ENCODE measurements around the gene WNT3.
"Not testable (repeated sequence)": the region's sequence is repeated elsewhere in the genome, so short reads cannot be mapped to it uniquely, and the experiment has no call there.

Gene WNT3

DNA sequence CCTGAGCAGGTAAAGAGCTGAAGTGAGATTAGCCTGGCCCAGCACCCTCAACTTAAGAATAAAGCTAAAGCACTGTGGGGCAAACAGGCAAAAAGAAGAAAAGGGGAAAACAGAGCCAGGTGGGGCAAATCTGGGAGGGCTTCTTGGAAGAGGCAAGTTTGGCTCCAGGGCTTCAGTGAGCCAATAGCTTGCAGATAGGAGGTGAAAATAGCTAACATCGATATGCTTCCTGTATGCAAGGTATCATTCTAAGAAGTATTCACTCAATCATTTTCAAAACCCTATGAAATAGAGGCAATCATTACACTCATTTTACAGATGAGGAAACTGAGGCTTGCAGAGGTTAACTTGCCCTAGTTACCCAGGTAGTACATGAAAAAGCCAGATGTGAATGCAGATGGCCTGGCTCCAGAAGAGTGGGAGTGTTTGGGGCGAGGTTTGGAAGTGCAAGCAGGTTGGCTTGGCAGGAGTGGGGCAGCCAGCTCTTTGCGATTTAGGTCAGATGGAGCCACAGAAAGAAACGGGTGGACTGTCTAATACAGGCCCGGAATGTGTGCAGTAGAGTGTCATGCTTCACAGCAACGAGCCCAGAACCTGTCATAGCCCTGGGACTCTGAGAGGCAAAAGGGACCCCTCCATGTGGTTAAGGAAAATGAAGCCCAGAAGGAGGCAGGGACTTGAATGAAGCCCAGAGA lies 5.7 kb downstream of the WNT3 start:
- DNase-seq = no peak

DNA sequence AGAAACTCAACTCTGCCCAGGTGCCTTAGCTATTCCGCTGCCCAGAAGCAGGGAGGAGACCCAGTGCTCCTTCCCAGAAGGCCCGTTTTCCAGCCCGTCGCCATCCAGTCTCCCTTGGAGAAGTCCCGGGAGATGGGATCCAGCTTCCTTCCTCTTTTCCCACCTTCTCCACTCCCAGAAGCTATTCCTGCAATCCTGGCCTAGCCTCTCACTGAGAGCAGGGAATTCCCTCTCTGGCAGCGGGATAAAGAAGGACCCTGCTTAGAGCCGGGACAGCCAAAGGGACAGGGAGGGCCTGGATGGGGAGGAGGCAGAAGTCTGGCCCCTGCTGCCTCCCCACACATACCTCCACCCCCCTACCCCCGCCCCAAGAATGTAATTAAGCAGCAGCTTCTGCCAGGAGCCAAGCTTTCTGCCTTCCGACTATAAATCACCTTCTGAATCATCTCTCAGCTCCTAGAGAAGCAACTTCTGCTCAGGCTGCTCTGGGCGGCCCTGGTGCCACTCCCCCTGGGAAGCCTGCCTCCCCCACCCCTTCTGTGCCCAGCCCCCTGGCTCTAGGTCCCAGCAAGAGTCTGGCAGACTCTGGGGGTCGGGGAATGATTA lies 6.4 kb downstream of the WNT3 start:
- DNase-seq = no peak

DNA sequence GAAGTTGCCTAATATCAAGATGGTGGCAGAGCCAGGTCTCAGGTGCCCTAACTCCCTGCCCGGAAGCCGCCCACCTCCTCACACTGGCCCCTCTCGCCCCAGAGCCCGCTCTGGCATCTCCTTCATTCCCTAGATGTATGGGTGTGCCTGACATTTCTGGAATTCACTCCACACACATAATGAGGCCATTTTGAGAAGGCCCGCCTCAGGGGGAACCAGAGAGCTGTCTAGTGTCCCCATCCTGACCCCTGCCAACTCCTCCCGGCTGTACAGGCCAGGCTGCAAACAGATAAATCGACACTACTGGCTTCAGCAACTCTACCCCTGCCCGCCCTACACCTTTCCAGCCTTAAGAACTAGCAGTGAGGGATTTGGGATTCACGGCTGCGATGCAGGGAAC lies 7.7 kb downstream of the WNT3 start:
- no peak for DNase-seq

DNA sequence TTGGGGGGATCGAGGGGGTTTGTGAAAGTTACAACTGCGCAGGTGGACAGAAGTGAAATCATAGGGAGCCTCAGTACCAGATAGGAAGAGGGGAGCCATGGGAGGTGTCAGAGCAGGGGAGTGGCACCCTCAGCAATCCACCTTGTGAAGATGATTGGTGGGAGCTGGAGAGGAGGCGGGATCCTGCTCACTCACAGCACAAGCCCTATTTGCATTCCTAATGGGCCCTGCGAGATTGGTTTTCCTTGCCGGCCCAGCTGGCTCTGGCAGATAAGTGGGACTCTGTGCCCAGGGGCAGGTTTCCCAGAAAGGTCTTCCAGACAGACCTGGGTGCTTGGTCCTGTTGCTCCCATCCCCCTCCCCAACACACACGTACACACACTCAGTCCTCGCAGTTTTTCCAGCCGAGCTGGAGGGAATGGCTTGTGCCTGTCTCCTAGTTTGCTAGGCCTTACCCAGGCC lies 9.4 kb downstream of the WNT3 start:
- DNase-seq = no peak

DNA sequence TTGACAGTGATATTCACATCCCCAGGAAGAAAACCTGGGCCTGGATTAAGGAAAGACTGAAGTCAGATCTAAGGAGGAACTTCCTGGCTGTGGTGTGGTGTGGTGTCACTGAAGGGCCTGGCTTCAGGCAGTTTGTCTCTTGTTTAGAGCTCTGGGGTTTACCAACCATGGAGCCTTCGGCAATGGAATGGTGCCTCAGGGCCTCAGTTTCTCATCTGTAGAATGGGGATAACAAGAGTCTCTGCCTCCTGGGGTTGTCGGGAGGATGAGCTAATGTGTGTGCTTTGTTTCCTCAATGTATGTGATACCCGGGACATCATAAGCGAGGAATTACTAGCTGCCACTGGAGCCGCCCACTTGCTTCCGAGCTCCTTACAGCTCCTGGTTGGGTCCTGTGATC lies 12.7 kb downstream of the WNT3 start:
- DNase-seq = no peak

DNA sequence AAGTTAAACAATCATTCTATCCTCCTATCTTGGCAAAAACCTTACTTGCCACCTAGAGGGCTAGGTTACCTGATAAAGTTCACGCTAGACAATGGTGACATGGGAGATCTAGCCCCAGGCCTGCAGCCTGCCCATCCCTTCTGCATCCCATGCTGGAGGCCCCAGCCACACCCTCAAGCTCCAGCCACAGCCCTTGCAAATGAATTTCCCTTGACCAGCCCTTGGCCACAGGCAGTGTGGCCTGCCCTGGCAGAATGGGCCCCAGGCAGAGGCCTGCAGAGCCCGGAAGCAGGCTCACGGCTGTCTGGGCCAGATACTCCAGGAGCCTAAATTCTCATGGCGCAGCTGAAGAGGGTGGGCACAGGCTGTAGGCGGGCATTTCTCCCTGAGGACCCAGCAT lies 14.9 kb downstream of the WNT3 start:
- no peak for DNase-seq

DNA sequence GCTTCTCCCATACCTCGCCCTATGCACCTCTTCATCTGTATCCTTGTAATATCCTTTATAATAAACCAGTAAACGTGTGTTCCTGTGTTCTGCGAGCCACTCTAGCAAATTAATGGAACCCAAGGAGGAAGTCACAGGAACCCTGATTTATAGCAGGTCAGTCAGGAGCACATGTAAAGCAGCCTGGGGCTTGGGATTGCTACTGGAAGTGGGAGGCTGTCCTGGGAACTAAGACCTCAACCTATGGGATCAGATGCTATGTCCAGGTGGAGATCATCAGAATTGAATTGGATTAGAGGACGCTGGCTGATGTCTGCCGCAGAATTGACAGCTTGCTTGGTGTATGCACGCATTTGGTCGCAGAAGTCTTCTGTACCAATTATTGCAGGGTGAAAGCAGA lies 15.7 kb downstream of the WNT3 start:
- no peak for DNase-seq

DNA sequence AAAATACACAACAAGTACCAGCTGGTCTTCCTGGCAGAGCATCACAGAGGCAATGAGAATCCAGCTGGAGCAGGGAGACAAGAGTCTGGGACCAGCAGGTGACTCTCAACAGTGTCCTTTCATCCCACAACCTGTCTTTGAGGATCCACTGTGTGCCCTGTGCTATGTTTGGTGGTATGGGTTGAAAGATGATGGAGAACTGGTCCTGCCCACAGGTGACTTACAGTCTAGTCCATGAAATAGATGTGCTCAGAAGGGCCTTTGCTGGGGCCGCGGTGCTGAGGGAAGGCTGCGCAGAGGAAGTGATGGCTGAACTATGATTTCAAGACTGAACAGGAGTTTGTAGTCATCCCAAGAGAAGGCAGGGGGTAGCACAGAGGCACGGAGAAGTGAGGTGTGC lies 17.9 kb downstream of the WNT3 start:
- DNase-seq = no peak

DNA sequence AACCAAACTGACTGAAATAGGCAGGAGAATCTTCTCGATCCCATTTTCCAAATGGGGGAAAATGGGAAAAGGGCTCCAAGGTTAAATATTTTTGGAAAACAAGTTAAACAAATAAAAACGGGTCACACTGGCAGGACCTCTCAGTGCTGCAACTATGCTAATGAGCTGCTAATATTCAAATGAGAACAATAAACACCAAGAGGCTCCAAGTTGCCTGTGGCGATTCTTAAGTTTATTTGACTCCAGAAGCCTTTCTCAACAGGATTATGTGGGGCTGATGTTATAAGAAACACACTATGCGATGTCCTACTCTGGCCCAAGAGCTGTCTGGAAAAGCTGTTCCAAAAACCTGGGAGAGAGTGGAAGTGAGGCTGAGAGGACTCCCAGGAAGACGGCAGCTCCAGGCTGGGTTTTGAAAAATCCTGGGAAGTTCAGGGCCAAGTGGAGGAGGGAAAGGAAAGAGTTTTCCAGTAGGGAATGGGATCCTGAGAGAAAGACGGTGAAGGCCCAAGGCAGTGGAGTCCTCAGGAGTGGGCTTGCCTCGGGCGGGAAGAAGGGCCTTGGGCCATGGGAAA lies 21.4 kb downstream of the WNT3 start:
- no peak for DNase-seq

DNA sequence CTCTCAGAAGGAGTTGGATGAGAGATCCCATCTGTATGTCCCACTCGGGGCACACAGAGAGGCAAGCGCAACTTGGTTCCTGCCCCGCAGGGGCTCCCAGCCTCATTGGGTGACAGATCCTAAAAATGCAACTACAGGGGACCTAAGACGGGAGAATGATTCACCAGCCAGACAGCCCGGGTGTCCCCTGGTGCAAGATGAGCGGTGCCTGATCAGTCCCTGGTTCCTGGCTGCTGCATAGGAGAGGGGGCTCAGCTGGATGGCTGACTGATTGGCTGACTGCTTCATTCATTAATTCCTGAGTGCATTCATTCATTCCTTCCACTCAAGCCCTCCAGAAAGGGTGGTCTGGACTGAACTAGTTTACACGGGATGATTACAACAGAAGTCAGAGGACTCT lies 22.0 kb downstream of the WNT3 start:
- DNase-seq = no peak

DNA sequence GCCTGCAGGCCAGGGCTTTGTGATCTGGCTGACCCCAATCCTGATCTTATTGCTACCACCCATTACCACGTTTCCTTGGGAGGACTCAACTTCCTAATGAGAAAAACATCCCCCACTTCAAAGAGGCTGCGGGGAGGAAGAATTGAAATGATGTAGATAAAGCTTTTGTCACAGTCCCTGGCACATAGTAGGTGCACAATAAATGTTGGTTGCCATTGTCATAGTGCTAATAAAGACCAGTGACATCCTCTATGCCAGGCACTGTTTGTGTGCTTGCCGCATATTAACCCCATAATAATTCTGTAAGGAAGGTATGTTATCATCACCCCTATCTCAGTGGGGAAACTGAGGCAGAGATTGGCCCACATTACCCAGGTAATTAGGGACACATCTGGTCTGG lies 22.4 kb downstream of the WNT3 start:
- DNase-seq = no peak

DNA sequence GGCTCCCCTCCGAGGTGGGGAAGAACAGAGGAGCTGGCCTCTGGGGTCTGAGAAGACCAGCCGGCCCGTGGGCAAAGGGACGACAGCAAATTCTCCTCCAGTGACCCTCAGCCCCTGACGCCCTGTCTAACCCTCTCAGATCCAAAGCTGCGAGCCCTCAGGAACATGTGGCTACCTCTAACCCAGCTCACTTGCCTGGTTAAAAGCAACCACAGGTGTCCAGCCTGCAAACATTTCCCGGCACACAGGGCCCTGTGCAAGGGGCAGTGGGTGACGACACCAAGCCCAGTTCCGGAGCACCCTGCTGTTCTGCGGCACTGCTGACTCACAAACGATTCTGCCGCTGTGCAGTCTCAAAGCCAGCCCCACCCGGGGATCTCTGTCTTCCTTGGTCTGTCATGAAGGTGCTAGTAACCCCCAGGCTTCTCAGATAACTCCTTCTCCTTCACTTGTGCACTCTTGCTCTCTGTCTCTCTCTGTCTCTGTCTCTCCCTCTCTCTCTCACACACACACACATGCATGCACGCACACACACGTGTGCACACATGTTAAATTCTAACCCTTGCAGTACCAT lies 23.0 kb downstream of the WNT3 start:
- DNase-seq = no peak

DNA sequence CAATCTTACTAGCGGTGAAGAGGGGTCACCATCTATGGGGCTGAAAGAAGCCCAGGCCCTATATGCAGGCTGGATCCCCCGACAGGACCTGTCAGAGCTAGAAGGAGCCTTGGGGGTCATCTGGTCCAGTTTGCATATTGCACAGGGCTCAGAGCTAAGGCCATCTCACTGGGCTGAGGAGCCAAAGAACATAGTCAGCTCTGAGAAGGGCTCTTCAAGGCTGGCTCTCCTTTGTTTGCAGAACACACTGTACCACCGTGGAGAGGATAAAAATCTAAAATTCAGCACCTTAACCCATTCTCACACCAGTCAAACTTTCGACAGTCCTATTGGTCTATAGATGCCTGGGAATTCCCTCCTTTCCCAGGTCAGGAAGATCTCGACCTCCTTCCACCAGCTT lies 24.2 kb downstream of the WNT3 start:
- DNase-seq = no peak

DNA sequence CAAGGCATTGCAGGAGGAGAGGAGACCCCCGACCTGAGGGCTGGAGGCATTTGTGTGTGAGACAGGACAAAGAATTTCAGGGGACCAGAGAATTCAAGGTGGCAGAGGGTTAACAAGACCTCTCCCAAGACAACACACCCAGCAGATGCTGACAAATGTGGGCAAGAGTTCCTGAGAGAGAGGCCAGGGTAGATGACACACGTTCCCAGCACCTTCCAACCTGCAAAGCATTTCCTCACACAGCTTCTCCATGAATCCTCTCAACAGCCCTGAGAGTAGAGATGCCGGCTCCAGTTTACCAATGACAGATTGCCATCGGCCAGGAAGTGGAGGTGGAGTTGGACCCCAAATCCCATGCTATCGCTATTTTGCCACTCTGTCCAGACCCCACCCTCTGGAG lies 25.0 kb downstream of the WNT3 start:
- no peak for DNase-seq

DNA sequence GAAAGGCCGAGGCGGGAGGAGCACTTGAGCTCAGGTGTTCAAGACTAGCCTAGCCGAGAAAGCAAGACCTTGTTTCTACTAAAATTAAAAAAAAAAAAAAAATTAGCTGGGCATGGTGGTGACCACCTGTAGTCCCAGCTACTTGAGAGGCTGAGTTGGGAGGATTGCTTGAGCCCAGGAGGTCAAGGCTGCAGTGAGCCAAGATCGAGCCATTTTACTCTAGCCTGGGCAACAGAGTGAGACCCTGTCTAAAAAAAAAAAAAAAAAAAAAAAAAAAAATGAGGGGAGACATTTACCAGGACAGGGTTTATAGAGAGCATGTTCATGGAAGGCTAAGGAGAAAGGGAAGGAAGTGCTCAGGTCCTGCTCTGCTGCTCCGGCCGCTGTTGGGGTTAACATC lies 25.5 kb downstream of the WNT3 start:
- not testable (repeated sequence) for DNase-seq

DNA sequence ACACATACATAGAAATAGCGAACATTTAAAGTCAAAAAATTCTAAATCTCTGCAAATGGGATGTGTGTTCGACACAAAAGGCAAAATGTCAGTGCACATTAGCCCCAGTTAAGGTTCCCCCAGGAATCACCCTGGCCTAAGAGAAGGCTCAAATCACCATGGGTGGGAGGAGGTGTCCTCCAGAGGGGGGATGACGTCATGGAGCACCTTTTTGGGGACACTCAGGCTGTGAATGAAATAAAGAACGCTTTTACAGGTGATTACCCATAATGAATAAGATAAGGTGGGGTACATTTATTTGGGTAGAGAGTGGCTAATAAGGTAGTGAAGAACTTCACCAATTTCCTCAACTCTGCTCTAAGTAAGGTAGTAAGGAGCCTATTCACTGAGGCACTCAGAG lies 26.4 kb downstream of the WNT3 start:
- no peak for DNase-seq

DNA sequence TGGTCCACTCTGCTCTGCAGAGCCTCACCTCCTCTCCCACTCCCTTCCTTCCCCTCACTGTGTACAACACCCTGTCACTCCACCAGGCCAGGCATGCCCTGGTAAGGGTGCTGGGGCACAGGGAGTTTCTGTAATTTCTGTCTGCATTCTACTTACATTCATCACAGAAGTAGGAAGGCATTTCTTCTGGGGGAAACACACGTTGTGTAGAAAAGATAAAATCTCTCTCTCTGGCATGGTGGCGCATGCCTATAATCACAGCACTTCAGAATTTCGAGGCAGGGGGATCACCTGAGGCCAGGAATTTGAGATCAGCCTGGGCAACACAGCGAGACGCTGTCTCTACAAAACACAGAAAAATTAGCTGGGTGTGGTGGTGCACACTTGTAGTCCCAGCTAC lies 27.0 kb downstream of the WNT3 start:
- no peak for DNase-seq

DNA sequence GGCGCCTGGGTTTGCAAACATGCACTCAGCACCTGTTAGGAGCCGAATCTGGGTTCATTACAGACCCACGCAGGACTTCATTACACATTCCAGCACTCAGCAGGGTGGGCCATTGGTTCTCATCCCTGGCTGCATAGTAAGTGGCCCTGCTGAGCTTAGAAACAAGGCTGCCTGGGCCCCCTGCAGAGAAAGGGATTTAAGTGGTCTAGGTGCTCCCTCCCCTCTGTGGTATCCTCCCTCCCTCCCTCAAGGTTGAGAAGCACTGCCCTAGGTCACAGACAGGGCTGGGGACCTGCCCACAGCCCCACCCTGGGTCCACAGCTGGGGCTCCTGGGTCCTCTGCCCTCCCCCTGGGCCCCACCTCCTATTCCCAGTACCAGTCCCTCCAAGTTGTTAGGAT lies 28.3 kb downstream of the WNT3 start:
- DNase-seq = no peak

DNA sequence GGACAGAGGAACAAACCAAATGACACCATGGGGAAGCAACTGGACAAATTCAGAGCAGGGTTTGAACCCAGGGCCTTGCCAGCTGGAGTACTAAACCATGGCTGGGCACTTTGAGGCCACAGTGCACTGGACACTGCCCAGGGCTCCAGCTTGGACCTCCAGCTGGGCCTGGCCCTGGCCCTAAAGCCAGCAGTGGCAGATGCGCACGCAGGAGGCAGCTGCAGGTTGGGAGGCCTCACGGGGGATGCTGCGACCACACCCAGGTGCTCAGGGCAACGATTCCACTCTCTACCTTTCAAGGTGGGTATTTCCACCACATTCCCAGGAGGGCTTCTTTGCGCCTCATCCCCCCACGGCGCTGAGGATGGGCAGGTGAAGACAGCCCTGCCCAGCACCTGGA lies 28.9 kb downstream of the WNT3 start:
- no peak for DNase-seq

DNA sequence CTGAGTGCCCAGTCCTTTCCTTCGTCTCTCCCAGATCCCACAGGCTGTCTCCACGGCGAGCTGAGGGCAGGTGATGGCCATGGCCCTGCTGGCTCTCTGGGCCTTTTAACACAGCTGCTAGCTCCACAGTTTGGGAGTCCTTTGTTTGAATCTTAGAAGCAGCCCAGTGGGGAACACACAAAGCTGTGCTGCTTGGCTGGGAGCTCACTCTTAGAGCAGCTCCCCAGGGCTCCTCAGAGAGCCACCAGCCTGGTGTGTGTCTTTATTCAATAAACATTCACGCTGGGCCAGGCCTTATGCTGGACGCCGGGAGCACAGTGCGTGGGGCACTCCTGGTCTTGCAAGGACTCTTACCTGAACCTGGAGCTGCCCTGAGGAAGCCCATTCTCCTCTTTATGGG lies 29.7 kb downstream of the WNT3 start:
- DNase-seq = no peak

DNA sequence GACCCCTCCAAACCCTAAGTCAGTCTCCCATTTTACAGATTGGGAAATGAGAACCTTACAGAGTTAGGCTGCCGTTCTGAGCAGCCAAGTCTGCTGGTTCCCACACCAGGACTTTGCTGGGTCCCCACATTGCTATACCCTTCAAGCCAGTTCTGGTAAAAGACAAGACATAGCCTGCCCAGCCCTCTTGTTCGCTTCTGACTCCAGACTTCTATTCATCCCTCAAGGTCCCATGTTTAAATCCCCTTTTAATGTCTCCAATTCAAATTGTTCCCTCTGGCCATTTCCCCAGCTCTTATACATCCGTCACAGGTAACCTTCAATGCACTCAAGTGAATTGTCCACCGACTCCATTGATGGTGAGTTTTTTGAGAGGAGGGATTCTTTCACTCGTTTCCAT lies 30.2 kb downstream of the WNT3 start:
- no peak for DNase-seq

DNA sequence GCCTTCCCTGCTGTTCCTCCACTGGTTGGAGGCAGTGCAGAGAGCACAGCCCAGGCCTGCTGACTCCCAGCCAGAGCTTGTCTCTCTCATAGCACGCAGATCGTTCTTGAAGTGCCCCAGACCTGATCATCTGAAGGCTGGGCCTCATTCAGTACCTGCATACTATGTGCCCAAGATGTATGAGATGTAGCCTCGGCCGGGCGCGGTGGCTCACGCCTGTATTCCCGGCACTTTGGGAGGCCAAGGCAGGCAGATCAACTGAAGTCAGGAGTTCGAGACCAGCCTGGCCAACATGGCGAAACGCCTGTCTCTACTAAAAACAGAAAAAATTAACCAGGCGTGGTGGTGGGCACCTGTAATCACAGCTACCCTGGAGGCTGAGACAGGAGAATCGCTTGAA lies 31.0 kb downstream of the WNT3 start:
- DNase-seq = no peak

DNA sequence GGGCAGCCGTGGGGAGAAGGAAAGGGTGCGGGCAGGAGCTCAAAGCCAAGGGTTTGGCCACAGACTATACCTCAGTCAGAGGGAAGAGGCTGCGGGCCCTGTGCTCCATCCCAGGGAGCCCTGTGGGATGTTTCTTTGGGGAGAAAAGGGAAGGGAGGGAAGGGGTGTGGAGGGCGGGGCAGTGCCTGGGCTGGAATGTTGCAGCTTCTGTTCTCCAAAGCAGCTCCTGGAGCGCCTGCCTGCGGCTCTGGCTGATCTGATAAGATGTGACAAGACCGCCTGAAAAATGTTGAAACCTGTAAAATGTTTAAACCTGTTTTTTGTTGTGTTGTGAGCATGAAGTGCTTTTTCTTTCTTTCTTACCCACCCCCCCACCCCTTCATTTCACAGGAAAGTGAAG lies 32.8 kb downstream of the WNT3 start:
- DNase-seq = no peak

DNA sequence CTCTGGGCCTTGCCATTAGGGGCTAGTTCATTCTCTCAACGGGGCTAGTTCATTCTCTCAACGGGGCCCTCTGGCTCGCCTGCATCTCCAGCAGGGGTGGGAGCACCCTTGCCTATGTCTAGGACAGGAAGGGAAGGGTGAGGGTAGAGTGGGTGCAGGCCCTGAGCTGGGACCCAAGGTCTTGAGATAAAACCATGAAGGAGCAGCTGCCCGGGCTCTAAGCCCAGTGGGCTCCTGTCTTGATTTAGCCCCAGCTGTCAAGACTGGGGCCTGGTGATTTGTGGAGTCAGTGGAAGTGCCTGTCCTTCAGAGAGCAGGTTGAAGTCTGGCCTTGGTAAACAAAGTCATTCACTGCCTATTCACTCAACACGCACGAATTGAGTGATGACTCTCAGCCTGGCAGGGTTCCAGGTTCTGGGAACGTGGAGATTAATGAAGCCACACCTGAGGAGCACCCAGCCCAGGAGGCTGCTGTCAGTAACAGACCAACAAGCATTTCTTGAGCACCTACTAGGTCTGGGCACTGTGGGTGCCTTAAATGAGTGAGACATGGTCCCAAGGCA lies 35.4 kb downstream of the WNT3 start:
- no peak for DNase-seq

Measured in activated CD4-positive, alpha-beta T cell treated with anti-CD3 and anti-CD28 coated beads, Interleukin-2, amount 50 U/mL, for 48 hours (primary cell).